DOHH2 (cell line): ENCODE results near the gene SELP.
A peak's percentile ranks its signal among the peaks of the same experiment; 100 is the strongest.

Experiments
- H3F3A ChIP-seq: fragments of 200-600 bp; sonication (generic), shearing (Covaris generic); 2 replicates; pipeline ENCODE4 v1.6.0; 2016; ENCODE audit warnings: antibody characterized with exemption, mild to moderate bottlenecking; ENCODE audit not compliant: control insufficient read depth, insufficient read depth
- H3K27ac ChIP-seq: fragments of 200-600 bp; sonication (generic); 2 replicates; pipeline ENCODE4 v1.5.1; 2014; ENCODE audit warnings: low read depth, mild to moderate bottlenecking, low read length, moderate library complexity
- H3K27me3 ChIP-seq: fragments of 200-600 bp; sonication (generic); 2 replicates; pipeline ENCODE4 v1.6.1; 2014; ENCODE audit warnings: mild to moderate bottlenecking, low read length, mixed read lengths; ENCODE audit not compliant: control insufficient read depth
- H3K36me3 ChIP-seq: fragments of 200-600 bp; sonication (generic); 2 replicates; pipeline ENCODE4 v1.6.1; 2014; ENCODE audit warnings: mild to moderate bottlenecking, low read length, moderate library complexity, mixed read lengths; ENCODE audit not compliant: control insufficient read depth
- H3K4me1 ChIP-seq: fragments of 200-600 bp; sonication (generic); 2 replicates; pipeline ENCODE4 v1.6.1; 2014; ENCODE audit warnings: mild to moderate bottlenecking, low read length, mixed read lengths; ENCODE audit not compliant: control insufficient read depth
- H3K4me2 ChIP-seq: fragments of 200-600 bp; sonication (generic); 2 replicates; pipeline ENCODE4 v1.6.0; 2014; ENCODE audit warnings: mild to moderate bottlenecking, low read length, moderate library complexity
- H3K4me3 ChIP-seq: fragments of 200-600 bp; sonication (generic); 2 replicates; pipeline ENCODE4 v1.5.1; 2014; ENCODE audit warnings: mild to moderate bottlenecking, low read length, mixed read lengths
- H3K79me2 ChIP-seq: fragments of 200-600 bp; sonication (generic); 2 replicates; pipeline ENCODE4 v1.6.1; 2014; ENCODE audit warnings: mild to moderate bottlenecking, low read length, mixed read lengths; ENCODE audit not compliant: control insufficient read depth
- H3K9me2 ChIP-seq: fragments of 200-600 bp; sonication (generic); replicated peaks from 2 replicates; pipeline ENCODE4 v1.6.1; 2014; ENCODE audit warnings: mild to moderate bottlenecking, low read length, mixed read lengths; ENCODE audit not compliant: control insufficient read depth
- H3K9me3 ChIP-seq: fragments of 200-600 bp; sonication (generic); 2 replicates; pipeline ENCODE4 v1.6.1; 2014; ENCODE audit warnings: antibody characterized with exemption, low read length, mixed read lengths; ENCODE audit not compliant: control insufficient read depth, insufficient read depth
- H4K20me1 ChIP-seq: fragments of 200-600 bp; sonication (generic); 2 replicates; pipeline ENCODE4 v1.6.0; 2014; ENCODE audit warnings: low read depth, mild to moderate bottlenecking, antibody characterized with exemption, low read length, moderate library complexity; ENCODE audit not compliant: control insufficient read depth, insufficient read depth
- EZH2phosphoT487 ChIP-seq: fragments of 200-600 bp; sonication (generic); IDR thresholded peaks from 2 replicates; pipeline ENCODE4 v1.6.1; 2017; ENCODE audit warnings: borderline replicate concordance, mild to moderate bottlenecking, antibody characterized with exemption, low read length, moderate library complexity, mixed read lengths
- TF ChIP-seq, protein P1 (sequence below): fragments of 200-600 bp; sonication (generic); IDR thresholded peaks from one replicate; pipeline ENCODE4 v1.5.1; 2014; ENCODE audit warnings: antibody characterized with exemption, mild to moderate bottlenecking, low read depth, low read length; ENCODE audit not compliant: poor library complexity, severe bottlenecking

Gene SELP

GRCh38 chr1:169588112-169588511, 41.8 kb downstream of the SELP start:
- Histone ChIP-seq H3K4me3 (no peak overlapping the region), H3K9me3 (no peaks in the 10 kb centered on the region), H3K4me1 (no peaks in the 10 kb centered on the region), H4K20me1 (no peaks in the 10 kb centered on the region), H3F3A (no peaks in the 10 kb centered on the region), H3K9me2 (no peaks in the 10 kb centered on the region), H3K36me3 (no peaks in the 10 kb centered on the region), H3K79me2 (no peaks in the 10 kb centered on the region), H3K27me3 (peaks cover 48% of the 10 kb centered on the region), H3K4me2 (no peak overlapping the region), H3K27ac (no peak overlapping the region)
- TF ChIP-seq EZH2phosphoT487 = no peak
- TF ChIP-seq, protein P1, sequence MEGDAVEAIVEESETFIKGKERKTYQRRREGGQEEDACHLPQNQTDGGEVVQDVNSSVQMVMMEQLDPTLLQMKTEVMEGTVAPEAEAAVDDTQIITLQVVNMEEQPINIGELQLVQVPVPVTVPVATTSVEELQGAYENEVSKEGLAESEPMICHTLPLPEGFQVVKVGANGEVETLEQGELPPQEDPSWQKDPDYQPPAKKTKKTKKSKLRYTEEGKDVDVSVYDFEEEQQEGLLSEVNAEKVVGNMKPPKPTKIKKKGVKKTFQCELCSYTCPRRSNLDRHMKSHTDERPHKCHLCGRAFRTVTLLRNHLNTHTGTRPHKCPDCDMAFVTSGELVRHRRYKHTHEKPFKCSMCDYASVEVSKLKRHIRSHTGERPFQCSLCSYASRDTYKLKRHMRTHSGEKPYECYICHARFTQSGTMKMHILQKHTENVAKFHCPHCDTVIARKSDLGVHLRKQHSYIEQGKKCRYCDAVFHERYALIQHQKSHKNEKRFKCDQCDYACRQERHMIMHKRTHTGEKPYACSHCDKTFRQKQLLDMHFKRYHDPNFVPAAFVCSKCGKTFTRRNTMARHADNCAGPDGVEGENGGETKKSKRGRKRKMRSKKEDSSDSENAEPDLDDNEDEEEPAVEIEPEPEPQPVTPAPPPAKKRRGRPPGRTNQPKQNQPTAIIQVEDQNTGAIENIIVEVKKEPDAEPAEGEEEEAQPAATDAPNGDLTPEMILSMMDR = no peak

GRCh38 chr1:169586395-169587255, 43.3 kb downstream of the SELP start, which contains the start of gene F5:
Gene F5, minus strand, starts transcription at chr1:169586481. Its CDS starts 95 bp downstream, at chr1:169586386.
- H3K4me2 ChIP-seq = peak within 1 kb of the TSS; percentile 31
- H3K9me2 ChIP-seq = no peaks in the 10 kb centered on the region
- no peaks in the 10 kb centered on the region for H4K20me1 ChIP-seq
- no peaks in the 10 kb centered on the region for H3K79me2 ChIP-seq
- TF ChIP-seq, protein P1 = peak; percentile 56
- TF ChIP-seq EZH2phosphoT487 = no peak
- no peak within 1 kb of the TSS for H3K27ac ChIP-seq
- peaks cover 44% of the 10 kb centered on the region for H3K27me3 ChIP-seq
- H3F3A ChIP-seq = no peaks in the 10 kb centered on the region
- no peaks in the 10 kb centered on the region for H3K9me3 ChIP-seq
- H3K36me3 ChIP-seq = no peaks in the 10 kb centered on the region
- H3K4me3 ChIP-seq = no peak within 1 kb of the TSS
- no peaks in the 10 kb centered on the region for H3K4me1 ChIP-seq

DNA sequence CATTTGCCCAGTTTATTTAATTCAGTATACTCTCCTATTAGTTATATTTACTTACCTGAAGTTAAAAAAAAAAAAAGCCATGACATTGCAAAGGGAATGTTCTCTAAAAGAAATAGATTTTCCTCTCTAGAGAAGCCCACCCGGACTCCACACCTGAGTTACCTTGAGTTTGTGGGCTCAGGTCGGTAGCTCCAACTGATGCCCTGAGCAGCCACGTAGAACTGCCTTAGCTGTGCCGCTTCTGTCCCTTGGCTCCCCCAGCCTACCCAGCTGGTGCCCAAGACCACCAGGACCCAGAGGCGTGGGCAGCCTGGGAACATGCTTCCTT, 43.9 kb downstream of the SELP start:
- Histone ChIP-seq H3K4me3 (no peak overlapping the region), H3K4me2 (peak overlapping the region; percentile 31), H3K9me3 (no peaks in the 10 kb centered on the region; the same call in 1 of the 2 replicates)

More for the DNA sequence above, 43.9 kb downstream of the SELP start:
- Histone ChIP-seq H3K36me3 (no peaks in the 10 kb centered on the region), H3K27ac (no peak overlapping the region), H4K20me1 (no peaks in the 10 kb centered on the region), H3K27me3 (peaks cover 47% of the 10 kb centered on the region), H3K9me2 (no peaks in the 10 kb centered on the region), H3K4me1 (no peaks in the 10 kb centered on the region), H3F3A (no peaks in the 10 kb centered on the region), H3K79me2 (no peaks in the 10 kb centered on the region)
- TF ChIP-seq EZH2phosphoT487 = no peak
- TF ChIP-seq, protein P1 = no peak
